ENCODE results near the gene GBP3. TPM values are rescaled to one million over a fixed set of nuclear protein-coding genes. Genes with fewer than 3 reads are reported as not detected.
"Not testable (repeated sequence)": the region's sequence is repeated elsewhere in the genome, so short reads cannot be mapped to it uniquely, and the experiment has no call there.

GBP3 gene
- total RNA-seq, 1 experiment from 2014 or later: 6.3 TPM

GRCh38 chr1:89047734-89048133 is 25.1 kb upstream of the GBP3 start:
- Histone ChIP-seq H3K27me3 (replicated peaks; ENCODE audit: insufficient read depth, low read depth, low read length, poor library complexity) (no peaks in the 10 kb centered on the region), H3K4me3 (ENCODE audit: low read depth, low read length, poor library complexity, severe bottlenecking) (no peak overlapping the region), H3K9me3 (ENCODE audit: low read depth, low read length, poor library complexity, severe bottlenecking) (no peaks in the 10 kb centered on the region), H3K36me3 (ENCODE audit: insufficient read depth, low read length, poor library complexity, severe bottlenecking) (no peaks in the 10 kb centered on the region), H3K27ac (ENCODE audit: low read depth, low read length, poor library complexity, severe bottlenecking) (no peak overlapping the region), H3K4me1 (ENCODE audit: insufficient read depth, low read length, poor library complexity, severe bottlenecking) (no peaks in the 10 kb centered on the region)
- TF ChIP-seq EZH2 (IDR thresholded peaks at IDR 0.05; ENCODE audit: borderline replicate concordance, low read depth, low read length, poor library complexity, severe bottlenecking) (no peak), CTCF (conservative IDR thresholded peaks at IDR 0.05; ENCODE audit: low read depth, low read length) (no peak)
- no peak for DNase-seq (ENCODE audit: low spot score)
- POLR2A ChIA-PET (ENCODE audit: low non-redundant PET): no interaction called here
- CTCF ChIA-PET: no interaction called here
- BruUV-seq (replicated peaks): no TSS peak
- intact Hi-C loops (cut with micrococcal nuclease; ENCODE audit: unreplicated experiment): no loop called here

GRCh38 chr1:89046318-89047183 is 23.9 kb upstream of the GBP3 start:
- H3K4me1 ChIP-seq (ENCODE audit: insufficient read depth, low read length, poor library complexity, severe bottlenecking); H3K36me3 ChIP-seq (ENCODE audit: insufficient read depth, low read length, poor library complexity, severe bottlenecking); H3K27ac ChIP-seq (ENCODE audit: low read depth, low read length, poor library complexity, severe bottlenecking); CTCF ChIA-PET; POLR2A ChIA-PET (ENCODE audit: low non-redundant PET); BruUV-seq (replicated peaks); H3K9me3 ChIP-seq (ENCODE audit: low read depth, low read length, poor library complexity, severe bottlenecking); DNase-seq (ENCODE audit: low spot score); H3K4me3 ChIP-seq (ENCODE audit: low read depth, low read length, poor library complexity, severe bottlenecking); intact Hi-C loops (cut with micrococcal nuclease; ENCODE audit: unreplicated experiment); H3K27me3 ChIP-seq (replicated peaks; ENCODE audit: insufficient read depth, low read depth, low read length, poor library complexity): not testable (repeated sequence)

- BruUV-seq (replicated peaks): no TSS peak
- Histone ChIP-seq H3K27ac (ENCODE audit: low read depth, low read length, poor library complexity, severe bottlenecking) (no peak overlapping the region), H3K9me3 (ENCODE audit: low read depth, low read length, poor library complexity, severe bottlenecking) (no peaks in the 10 kb centered on the region), H3K36me3 (ENCODE audit: insufficient read depth, low read length, poor library complexity, severe bottlenecking) (no peaks in the 10 kb centered on the region), H3K4me3 (ENCODE audit: low read depth, low read length, poor library complexity, severe bottlenecking) (no peak overlapping the region), H3K4me1 (ENCODE audit: insufficient read depth, low read length, poor library complexity, severe bottlenecking) (no peaks in the 10 kb centered on the region), H3K27me3 (replicated peaks; ENCODE audit: insufficient read depth, low read depth, low read length, poor library complexity) (no peaks in the 10 kb centered on the region)
- TF ChIP-seq CTCF (conservative IDR thresholded peaks at IDR 0.05; ENCODE audit: low read depth, low read length) (no peak), EZH2 (IDR thresholded peaks at IDR 0.05; ENCODE audit: borderline replicate concordance, low read depth, low read length, poor library complexity, severe bottlenecking) (no peak)
- ChIA-PET CTCF (no interaction called here), POLR2A (ENCODE audit: low non-redundant PET) (no interaction called here)
- no peak for DNase-seq (ENCODE audit: low spot score)
- intact Hi-C loops (cut with micrococcal nuclease; ENCODE audit: unreplicated experiment): no loop called here
These were observed 22.5 kb upstream of the GBP3 start for GRCh38 chr1:89044970-89045721.
